ENCODE measurements around the gene SLC7A6.

DNA sequence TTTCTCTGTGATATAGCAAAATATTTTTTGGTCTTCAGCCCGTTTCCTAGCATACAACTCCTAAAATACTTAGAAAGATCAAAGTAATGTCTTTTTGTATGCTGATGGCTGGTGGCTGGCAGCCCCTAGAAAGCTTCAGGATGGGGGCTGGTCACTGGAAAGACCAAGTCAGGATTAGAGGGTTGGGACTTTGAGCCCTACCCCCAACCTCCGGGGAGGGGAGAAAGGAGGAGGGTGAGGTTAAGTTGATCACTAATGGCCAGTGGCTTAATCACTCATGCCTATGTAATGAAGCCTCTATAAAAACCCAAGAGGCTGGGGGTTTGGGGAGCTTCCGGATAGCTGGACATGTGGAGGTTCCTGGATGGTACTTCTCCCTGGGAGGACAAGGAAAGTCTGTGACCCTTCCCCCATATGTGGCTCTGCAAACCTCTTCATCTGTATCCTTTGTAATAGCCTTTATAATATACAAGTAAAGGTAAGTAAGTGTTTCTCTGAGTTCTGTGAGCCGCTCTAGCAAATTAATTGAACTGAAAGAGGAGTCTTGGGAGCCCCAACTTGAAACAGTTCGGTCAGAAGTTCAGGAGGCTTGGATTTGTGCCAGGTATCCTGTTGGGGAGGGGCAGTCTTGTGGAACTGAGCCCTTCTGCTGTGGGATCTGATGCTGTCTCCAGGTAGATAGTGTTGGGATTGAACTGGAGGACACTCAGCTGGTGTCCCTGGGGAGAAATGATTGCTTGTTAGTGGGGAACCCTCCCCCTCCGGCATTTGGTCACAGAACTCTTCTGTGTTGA lies 3.5 kb downstream of the SLC7A6 start:
- TF ChIP-seq, protein P1, sequence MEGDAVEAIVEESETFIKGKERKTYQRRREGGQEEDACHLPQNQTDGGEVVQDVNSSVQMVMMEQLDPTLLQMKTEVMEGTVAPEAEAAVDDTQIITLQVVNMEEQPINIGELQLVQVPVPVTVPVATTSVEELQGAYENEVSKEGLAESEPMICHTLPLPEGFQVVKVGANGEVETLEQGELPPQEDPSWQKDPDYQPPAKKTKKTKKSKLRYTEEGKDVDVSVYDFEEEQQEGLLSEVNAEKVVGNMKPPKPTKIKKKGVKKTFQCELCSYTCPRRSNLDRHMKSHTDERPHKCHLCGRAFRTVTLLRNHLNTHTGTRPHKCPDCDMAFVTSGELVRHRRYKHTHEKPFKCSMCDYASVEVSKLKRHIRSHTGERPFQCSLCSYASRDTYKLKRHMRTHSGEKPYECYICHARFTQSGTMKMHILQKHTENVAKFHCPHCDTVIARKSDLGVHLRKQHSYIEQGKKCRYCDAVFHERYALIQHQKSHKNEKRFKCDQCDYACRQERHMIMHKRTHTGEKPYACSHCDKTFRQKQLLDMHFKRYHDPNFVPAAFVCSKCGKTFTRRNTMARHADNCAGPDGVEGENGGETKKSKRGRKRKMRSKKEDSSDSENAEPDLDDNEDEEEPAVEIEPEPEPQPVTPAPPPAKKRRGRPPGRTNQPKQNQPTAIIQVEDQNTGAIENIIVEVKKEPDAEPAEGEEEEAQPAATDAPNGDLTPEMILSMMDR (IDR thresholded peaks at IDR 0.05; ENCODE audit: low read depth, low read length) = no peak
- TF ChIP-seq EZH2phosphoT487 (IDR thresholded peaks at IDR 0.05; ENCODE audit: low read depth) = no peak
